Choroid plexus epithelial cell (primary cell): ENCODE data around the gene ZMIZ1.

ENCODE experiments used
- DNase-seq: peaks from one replicate; pipeline ENCODE4 v3.0.0-alpha.2; 2010; ENCODE audit warnings: low read depth
- H3K4me3 ChIP-seq: 2 replicates; pipeline ENCODE4 v1.5.1; 2011; ENCODE audit warnings: low read depth, mild to moderate bottlenecking, control low read depth, low read length, moderate library complexity
- TF ChIP-seq, protein P1 (sequence below): conservative IDR thresholded peaks from 2 replicates; pipeline ENCODE4 v1.5.1; 2011; ENCODE audit warnings: low read depth, mild to moderate bottlenecking, control low read depth, inconsistent platforms, low read length, moderate library complexity

The ZMIZ1 gene

DNA sequence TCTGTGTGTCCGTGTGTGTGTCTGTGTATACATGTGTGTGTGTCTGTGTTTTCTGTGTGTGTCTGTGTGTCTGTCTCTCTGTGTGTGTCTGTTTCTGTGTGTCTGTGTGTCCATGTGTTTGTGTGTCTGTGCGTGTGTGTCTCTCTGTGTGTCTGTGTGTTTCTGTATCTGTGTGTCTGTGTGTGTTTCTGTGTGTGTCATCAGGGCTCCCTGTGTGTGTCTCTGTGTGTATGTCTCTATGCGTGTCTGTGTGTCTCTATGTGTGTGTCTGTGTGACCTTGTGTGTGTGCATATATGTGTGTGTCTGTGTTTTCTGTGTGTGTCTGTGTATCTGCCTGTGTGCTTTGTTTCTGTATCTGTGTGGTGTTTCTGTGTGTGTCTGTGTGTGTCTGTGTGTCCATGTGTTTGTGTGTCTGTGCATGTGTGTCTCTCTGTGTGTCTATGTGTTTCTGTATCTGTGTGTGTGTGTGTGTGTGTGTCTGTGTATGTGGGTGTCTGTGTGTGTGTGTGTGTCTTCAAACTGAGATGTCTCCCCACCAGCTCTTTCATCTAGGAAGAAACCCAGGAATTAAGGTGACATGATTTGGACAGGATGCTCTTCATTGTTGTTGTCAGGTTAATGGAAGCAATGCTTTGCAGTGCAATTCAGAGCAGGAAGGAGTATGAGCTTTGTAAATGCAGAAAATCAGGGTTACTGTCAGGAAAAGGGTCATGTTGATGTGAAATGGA lies 257.8 kb downstream of the ZMIZ1 start:
- no peak overlapping the region for H3K4me3 ChIP-seq
- no peak for DNase-seq
- TF ChIP-seq, protein P1, sequence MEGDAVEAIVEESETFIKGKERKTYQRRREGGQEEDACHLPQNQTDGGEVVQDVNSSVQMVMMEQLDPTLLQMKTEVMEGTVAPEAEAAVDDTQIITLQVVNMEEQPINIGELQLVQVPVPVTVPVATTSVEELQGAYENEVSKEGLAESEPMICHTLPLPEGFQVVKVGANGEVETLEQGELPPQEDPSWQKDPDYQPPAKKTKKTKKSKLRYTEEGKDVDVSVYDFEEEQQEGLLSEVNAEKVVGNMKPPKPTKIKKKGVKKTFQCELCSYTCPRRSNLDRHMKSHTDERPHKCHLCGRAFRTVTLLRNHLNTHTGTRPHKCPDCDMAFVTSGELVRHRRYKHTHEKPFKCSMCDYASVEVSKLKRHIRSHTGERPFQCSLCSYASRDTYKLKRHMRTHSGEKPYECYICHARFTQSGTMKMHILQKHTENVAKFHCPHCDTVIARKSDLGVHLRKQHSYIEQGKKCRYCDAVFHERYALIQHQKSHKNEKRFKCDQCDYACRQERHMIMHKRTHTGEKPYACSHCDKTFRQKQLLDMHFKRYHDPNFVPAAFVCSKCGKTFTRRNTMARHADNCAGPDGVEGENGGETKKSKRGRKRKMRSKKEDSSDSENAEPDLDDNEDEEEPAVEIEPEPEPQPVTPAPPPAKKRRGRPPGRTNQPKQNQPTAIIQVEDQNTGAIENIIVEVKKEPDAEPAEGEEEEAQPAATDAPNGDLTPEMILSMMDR: no peak

DNA sequence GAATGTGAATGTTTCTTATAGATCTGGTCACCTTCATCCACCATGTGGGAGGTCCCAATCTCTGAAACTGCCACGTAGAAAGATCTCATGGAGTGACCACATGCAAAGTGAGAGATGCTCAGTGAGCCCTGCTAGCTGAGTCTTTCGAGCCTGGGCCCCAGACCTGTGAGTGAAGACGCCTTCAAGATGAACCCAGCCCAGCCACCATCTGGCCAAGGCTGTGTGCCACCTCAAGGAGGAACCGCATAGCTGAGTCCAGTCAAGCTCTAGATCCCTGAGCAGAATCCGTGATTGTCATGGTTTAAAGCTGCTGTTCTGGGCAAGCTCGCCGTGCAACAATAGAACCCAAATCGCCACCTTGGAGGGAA lies 258.3 kb downstream of the ZMIZ1 start:
- no peak for DNase-seq
- TF ChIP-seq, protein P1: no peak
- no peak overlapping the region for H3K4me3 ChIP-seq

DNA sequence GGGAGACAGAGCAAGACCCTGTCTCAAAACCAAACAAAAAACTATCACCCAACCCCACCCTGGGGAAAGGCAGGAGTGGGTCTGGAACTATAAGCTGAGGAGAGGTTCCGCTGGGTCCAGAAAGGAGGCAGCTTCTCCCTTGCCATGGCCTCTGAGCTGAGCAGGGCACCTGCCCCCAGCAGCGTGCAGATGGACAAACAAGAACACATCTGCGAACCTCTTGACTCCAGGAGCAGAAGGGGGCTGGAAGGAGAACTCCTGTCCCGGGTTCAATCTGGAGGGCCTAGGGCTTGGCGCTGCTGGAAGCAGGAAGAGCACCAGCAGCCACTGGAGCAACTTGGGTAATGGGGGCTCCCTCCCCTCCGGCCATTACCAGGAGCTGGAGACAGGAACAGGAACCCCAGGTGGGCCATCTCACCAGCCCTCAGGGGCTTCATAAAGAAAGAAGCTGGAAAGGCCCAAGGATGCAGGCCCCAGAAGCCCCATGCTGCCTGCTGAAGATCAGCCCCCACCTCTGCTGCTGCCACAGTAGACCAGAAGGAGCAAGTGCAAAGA lies 259.5 kb downstream of the ZMIZ1 start:
- H3K4me3 ChIP-seq: no peak overlapping the region

DNA sequence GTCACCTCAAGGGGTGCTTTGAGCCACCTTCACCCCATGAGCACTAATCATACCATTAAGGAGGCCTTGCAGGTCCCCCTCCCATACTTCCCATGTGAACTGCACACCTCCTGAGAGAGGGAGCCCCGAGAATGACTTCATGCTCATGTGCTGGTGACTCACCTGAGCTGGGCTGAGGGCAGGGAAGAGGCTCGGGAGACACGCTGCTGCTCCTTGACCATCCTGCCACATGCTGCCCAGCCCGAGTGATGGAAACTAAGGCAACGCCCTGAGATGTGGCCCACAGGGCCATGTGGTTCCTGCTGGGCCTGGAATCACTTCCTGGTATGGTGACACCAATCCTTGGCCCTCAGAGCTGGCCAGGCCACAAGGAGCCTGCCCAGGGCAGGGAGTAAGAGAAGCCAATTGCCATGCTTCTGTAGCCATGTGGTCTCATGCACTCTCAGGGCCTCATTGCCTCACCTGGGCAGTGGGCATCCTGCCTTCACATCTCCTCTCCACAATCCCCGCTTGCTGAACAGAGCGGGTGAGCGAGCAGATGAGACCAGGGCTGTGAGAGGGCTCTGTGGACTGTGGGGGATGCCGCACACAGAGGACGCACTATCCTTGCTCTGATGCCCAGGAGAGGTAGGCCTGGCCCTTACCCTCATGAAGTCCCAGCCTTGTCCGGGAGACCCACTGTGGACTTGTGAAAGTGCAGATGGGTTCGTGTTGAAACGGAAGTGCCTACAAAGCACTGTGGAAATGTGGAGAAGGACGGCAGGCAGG lies 260.2 kb downstream of the ZMIZ1 start:
- no peak overlapping the region for H3K4me3 ChIP-seq
- DNase-seq: peak; percentile 49
- TF ChIP-seq, protein P1: no peak

More for the DNA sequence above, 259.5 kb downstream of the ZMIZ1 start:
- no peak for DNase-seq
- TF ChIP-seq, protein P1: no peak

DNA sequence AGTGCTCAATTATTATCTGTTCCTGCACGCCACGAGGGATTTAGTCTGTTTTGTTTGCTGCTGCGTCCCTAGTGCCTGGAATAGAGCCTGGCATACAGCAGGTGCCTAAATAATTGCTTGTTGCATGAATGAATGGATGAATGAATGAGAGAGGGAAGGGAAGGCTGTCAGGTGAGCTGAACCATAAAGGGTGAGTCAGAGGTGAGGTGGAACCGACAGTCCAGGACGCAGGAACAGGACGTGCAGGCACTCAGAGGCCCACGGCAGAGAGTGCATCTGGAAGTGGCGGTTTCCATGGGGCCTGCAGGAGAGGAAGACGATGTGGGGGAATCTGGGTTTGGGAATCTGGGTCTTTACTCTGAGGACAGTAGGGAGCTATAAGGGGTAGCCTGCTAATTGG lies 260.8 kb downstream of the ZMIZ1 start:
- TF ChIP-seq, protein P1: no peak
- no peak for DNase-seq
- no peak overlapping the region for H3K4me3 ChIP-seq

DNA sequence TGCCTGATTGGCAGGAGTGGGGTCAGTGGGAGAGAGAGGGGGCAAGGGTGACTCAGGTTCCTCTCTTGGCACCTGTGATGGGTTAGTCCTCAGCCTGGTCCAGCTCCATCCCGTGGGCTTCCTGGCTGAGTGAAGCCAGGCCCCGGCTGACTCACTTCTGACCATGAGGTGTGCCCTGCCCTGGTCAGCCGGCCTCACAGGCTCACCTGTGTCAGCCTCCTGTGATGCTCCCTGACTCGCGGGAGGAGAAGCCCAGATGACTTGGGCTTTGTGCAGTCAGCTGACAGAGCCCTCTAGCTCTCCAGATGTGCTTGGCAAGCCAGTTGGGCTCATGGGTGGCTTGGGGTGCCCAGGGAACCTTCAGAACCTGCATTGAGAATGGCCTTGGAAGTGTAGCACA lies 262.5 kb downstream of the ZMIZ1 start:
- DNase-seq: no peak
- TF ChIP-seq, protein P1: no peak

More for the DNA sequence above, 262.5 kb downstream of the ZMIZ1 start:
- no peak overlapping the region for H3K4me3 ChIP-seq
